Placental epithelial cell (primary cell): ENCODE measurements around the gene DIS3L. TPM values are rescaled to one million over a fixed set of nuclear protein-coding genes. Genes with fewer than 3 reads are reported as not detected.
A peak's percentile ranks its signal among the peaks of the same experiment; 100 is the strongest.

Experiments
- small RNA-seq: library from RNA; depleted of rRNA; stranded (forward); fragments of <200 nt; gene quantifications from one replicate; pipeline ENCODE3, GENCODE V24; 2012
- total RNA-seq: library from RNA; depleted of rRNA; stranded (reverse); fragments of >200 nt; gene quantifications from 2 replicates; pipeline ENCODE4 v1.2.3, GENCODE V29; 2012

The DIS3L gene
- total RNA-seq, result 33.9 and 38.1 TPM in 2 replicates

GRCh38 chr15:66293419-66294156 lies at the start of gene DIS3L:
TSS of gene DIS3L (plus strand) at chr15:66293568. CDS start at chr15:66293597, 29 bp downstream.

GRCh38 chr15:66253418-66254088 lies 39.8 kb upstream of the DIS3L start, which contains the start of gene MEGF11:
TSS of gene MEGF11 (minus strand) at chr15:66253750. CDS start at chr15:66128403, 125,347 bp downstream.

DNA sequence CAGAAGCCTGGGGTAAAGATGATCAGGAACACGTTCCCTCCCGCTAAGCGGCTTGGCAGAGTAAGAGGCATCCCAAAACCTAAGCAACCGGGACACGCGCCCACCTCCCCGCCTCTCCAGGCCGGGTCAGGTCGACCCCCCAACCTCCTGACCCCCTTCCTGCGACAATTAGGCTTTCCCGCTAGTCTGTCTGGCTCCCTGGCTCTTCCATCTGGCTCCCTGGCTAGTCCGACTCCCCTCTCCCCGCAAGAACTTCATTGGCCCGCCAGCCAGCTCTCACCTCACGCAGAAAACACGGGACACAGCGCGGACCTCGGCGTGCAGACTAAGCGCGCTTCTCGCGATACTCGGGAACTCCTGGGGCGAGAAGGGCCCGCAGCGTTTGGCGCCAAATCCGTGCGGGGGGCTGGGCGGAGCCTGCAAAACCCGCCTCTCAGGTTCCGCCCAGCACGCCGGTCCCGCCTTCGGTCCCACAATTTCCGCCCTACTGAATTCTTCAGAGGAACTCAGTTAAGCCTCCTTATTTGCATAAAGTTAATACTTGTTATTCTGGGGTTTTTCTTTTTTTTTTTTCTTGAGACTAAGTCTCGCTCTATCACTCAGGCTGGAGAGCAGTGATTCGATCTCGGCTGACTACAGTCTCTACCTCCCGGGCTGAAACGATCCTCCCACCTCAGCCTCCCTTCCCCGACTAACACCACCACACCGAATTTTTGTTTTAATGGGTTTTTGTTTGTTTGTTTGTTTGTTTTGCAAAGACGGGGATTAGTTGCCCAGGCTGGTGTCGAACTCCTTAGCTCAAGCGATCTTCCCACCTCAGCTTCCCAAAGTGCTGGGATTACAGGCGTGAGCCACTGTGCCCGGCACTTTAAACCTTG lies 63.2 kb downstream of the DIS3L start, which contains the start of gene TIPIN:
Gene TIPIN (minus strand): TSS at position 327 of the 878 bp plus-strand sequence. CDS start 3,738 bp downstream, outside the sequence.

Small RNAs within 50 kb of the gene (small RNA-seq; reads per million reads assigned to genes)
- gene RF00019 (not detected), gene SCARNA14 (17.6 reads per million, percentile 96 among the genes with 10 or more reads in this experiment)

Other genes starting within 250 kb of the DIS3L start
- gene MEGF11, start 39.8 kb upstream of the DIS3L start, total RNA-seq, result not detected in 2 replicates
- gene TIPIN, start 63.1 kb downstream of the DIS3L start, total RNA-seq, result 5.9 and 7.4 TPM in 2 replicates
- 20.4 and 32.1 TPM in 2 replicates for gene MAP2K1, start 93.3 kb downstream of the DIS3L start, total RNA-seq
- gene SNAPC5, start 204.2 kb downstream of the DIS3L start, total RNA-seq, result 10.6 and 13.6 TPM in 2 replicates
- gene RPL4, start 211.3 kb downstream of the DIS3L start, total RNA-seq, result 1,493 and 3,663 TPM in 2 replicates
- 9.8 and 16.9 TPM in 2 replicates for gene ZWILCH, start 211.8 kb downstream of the DIS3L start, total RNA-seq